Measurements from ENCODE around the gene SGK2. TPM values are rescaled to one million over a fixed set of nuclear protein-coding genes. Genes with fewer than 3 reads are reported as not detected.

SGK2 gene
- total and polyA plus RNA-seq, 2 of the 13 experiments (the other 11 are each of a cell fraction or from before 2014, with no cell fraction given), result 6.2 to 29.4 TPM

GRCh38 chr20:43549416-43550065 lies 9.3 kb upstream of the SGK2 start (continued):
- TF ChIP-seq ZNF572 (CRISPR knock-in tag; IDR thresholded peaks at IDR 0.05), result 0 out of 2 replicates have a peak, but pooled peaks have one; percentile 48
- no peak for TF ChIP-seq ARNTL (CRISPR knock-in tag; IDR thresholded peaks at IDR 0.05)
- 0 out of 2 replicates have a peak, but pooled peaks have one; percentile 16 for TF ChIP-seq ZNF101 (CRISPR knock-in tag; IDR thresholded peaks at IDR 0.05; ENCODE audit: borderline replicate concordance, low read depth)
- peak; percentile 27 for TF ChIP-seq AGO2 (optimal IDR thresholded peaks at IDR 0.05; ENCODE audit: low read depth, low read length)
- TF ChIP-seq, protein P1, sequence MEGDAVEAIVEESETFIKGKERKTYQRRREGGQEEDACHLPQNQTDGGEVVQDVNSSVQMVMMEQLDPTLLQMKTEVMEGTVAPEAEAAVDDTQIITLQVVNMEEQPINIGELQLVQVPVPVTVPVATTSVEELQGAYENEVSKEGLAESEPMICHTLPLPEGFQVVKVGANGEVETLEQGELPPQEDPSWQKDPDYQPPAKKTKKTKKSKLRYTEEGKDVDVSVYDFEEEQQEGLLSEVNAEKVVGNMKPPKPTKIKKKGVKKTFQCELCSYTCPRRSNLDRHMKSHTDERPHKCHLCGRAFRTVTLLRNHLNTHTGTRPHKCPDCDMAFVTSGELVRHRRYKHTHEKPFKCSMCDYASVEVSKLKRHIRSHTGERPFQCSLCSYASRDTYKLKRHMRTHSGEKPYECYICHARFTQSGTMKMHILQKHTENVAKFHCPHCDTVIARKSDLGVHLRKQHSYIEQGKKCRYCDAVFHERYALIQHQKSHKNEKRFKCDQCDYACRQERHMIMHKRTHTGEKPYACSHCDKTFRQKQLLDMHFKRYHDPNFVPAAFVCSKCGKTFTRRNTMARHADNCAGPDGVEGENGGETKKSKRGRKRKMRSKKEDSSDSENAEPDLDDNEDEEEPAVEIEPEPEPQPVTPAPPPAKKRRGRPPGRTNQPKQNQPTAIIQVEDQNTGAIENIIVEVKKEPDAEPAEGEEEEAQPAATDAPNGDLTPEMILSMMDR (CRISPR knock-in tag; IDR thresholded peaks at IDR 0.05), result 0 out of 2 replicates have a peak, but pooled peaks have one; percentile 8

- in situ Hi-C loops (cut with HindIII; ENCODE audit: extremely low pct_ligation_motif_present, low pct_unique_long_range_greater_than_20kb), result no loop called here
- H3K36me3 ChIP-seq (replicated peaks in 1 of 2; ENCODE audit: control insufficient read depth in 1 of 2, insufficient read depth in 2 of 2, low read length in 2 of 2), result peaks cover 6 to 13% of the 10 kb centered on the region in 2 experiments
- no peak overlapping the region for H2AFZ ChIP-seq (ENCODE audit: low read length)
- peaks cover under 1% of the 10 kb centered on the region for H3K79me2 ChIP-seq (ENCODE audit: insufficient read depth, low read length)
- H3K4me3 ChIP-seq (replicated peaks in 1 of 3; ENCODE audit: insufficient read depth in 1 of 3, low read depth in 2 of 3, low read length in 3 of 3), result no peak overlapping the region
- H4K20me1 ChIP-seq (ENCODE audit: insufficient read depth, low read length), result no peaks in the 10 kb centered on the region
- whole genome bisulfite sequencing (ENCODE audit: low lambda C conversion rate), result 97% methylated on average over 2 of the region's 2 CpGs
- CTCF ChIA-PET (ENCODE audit: low intra/inter-chr PET ratio, low total read pairs), result no interaction called here
- peak overlapping the region; percentile 3 for H3K27ac ChIP-seq (ENCODE audit: extremely low read length, insufficient read depth, low read length)
- DNase-seq (ENCODE audit: low spot score) (no peak), ATAC-seq (no peak), FAIRE-seq (no peak)
- intact Hi-C loops (cut with micrococcal nuclease; ENCODE audit: unreplicated experiment), result no loop called here
- BruUV-seq (replicated peaks), result no TSS peak
- H3K27me3 ChIP-seq (ENCODE audit: control insufficient read depth in 1 of 2, insufficient read depth in 2 of 2, low read length in 2 of 2), result no peaks in the 10 kb centered on the region
- no peak overlapping the region for H3K4me2 ChIP-seq (ENCODE audit: low read depth, low read length)
- no peak overlapping the region for H3K9ac ChIP-seq (ENCODE audit: insufficient read depth, low read depth, low read length)
- peaks cover 75% of the 10 kb centered on the region for H3K4me1 ChIP-seq (ENCODE audit: insufficient read depth, low read length)
- POLR2A ChIA-PET, result interaction anchor here (1.1 to 3.0 kb wide), 4 partner anchors 8 to 94 kb away, joined by 4 to 53 read pairs (median 8); partner anchors contain the start of genes IFT52 and SGK2
- TF ChIP-seq HNRNPL (IDR thresholded peaks at IDR 0.05; ENCODE audit: low read depth, low read length) (peak; percentile 85; the same call in 1 of the 2 replicates), HIC2 (CRISPR knock-in tag; IDR thresholded peaks at IDR 0.05; ENCODE audit: low read depth) (peak; percentile 76; the same call in 1 of the 2 replicates), AKAP8 (CRISPR knock-in tag; IDR thresholded peaks at IDR 0.05) (no peak)
- peaks cover 6% of the 10 kb centered on the region for H3K9me3 ChIP-seq (ENCODE audit: low read length)
Observed at GRCh38 chr20:43550456-43550855, 8.4 kb upstream of the SGK2 start.

Data from HepG2 (cell line).